Measurements from ENCODE around the gene UGGT1.

UGGT1 gene

DNA sequence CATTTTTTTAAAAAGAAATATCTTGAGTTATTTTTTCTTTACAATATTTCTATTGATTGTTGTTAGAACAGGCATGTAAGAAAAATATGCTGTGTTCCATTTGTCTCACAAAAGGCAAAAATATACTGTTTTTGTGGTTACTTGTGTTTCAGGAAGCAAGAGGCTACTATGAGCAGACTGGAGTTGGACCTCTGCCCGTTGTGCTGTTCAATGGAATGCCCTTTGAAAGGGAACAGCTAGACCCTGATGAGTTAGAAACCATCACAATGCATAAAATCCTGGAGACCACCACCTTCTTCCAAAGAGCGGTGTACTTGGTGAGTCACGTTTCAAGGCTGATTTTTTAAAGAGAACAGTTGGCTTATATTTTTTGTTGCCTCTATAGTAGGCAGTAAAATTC lies 54.7 kb downstream of the UGGT1 start:
- peaks cover 29% of the 10 kb centered on the region; the same call in 1 of the 2 replicates for H3K79me2 ChIP-seq (ENCODE audit: insufficient read depth, low read length)
- H3K27ac ChIP-seq (ENCODE audit: low read depth, low read length), result peak overlapping the region; percentile 90
- H4K20me1 ChIP-seq (ENCODE audit: low read depth, low read length), result no peaks in the 10 kb centered on the region
- H3F3A ChIP-seq (ENCODE audit: insufficient read depth), result peaks cover 44% of the 10 kb centered on the region
- no peaks in the 10 kb centered on the region for H3K9me2 ChIP-seq (replicated peaks; ENCODE audit: insufficient read depth, low read length)
- TF ChIP-seq EZH2phosphoT487 (conservative IDR thresholded peaks at IDR 0.05; ENCODE audit: low read length), result no peak
- TF ChIP-seq, protein P1, sequence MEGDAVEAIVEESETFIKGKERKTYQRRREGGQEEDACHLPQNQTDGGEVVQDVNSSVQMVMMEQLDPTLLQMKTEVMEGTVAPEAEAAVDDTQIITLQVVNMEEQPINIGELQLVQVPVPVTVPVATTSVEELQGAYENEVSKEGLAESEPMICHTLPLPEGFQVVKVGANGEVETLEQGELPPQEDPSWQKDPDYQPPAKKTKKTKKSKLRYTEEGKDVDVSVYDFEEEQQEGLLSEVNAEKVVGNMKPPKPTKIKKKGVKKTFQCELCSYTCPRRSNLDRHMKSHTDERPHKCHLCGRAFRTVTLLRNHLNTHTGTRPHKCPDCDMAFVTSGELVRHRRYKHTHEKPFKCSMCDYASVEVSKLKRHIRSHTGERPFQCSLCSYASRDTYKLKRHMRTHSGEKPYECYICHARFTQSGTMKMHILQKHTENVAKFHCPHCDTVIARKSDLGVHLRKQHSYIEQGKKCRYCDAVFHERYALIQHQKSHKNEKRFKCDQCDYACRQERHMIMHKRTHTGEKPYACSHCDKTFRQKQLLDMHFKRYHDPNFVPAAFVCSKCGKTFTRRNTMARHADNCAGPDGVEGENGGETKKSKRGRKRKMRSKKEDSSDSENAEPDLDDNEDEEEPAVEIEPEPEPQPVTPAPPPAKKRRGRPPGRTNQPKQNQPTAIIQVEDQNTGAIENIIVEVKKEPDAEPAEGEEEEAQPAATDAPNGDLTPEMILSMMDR (IDR thresholded peaks at IDR 0.05; ENCODE audit: insufficient read depth, low read length, poor library complexity, severe bottlenecking), result no peak
- H3K9ac ChIP-seq (ENCODE audit: low read length), result peak overlapping the region; percentile 49
- H3K4me3 ChIP-seq (ENCODE audit: insufficient read depth, low read length, poor library complexity, severe bottlenecking), result peak overlapping the region; percentile 30
- H3K27me3 ChIP-seq (ENCODE audit: low read length), result no peaks in the 10 kb centered on the region
- H3K9me3 ChIP-seq (ENCODE audit: insufficient read depth, low read length), result no peaks in the 10 kb centered on the region
- H2AFZ ChIP-seq (ENCODE audit: low read depth, low read length, severe bottlenecking), result no peak overlapping the region
- H3K4me2 ChIP-seq (ENCODE audit: low read depth, low read length, poor library complexity, severe bottlenecking), result peak overlapping the region; percentile 58
- H3K36me3 ChIP-seq (ENCODE audit: low read length), result peaks cover 26% of the 10 kb centered on the region

DNA sequence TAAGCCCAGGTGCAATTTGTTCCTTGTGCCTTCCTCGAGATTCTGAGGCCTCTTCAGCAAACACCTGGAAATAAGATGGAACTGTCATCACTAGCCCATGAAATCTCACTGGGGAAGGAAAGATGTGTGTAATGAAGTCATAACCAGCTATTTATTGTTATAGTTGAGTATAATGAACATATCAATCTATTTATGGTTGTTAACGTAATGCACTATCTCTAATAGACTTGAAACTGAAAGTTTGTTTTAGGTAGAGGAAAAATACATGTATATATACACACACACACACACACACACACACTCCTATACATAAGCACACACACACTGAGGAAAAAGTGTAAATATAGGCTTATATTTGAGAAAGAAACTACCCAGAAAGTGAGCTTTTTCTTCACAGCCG lies 62.8 kb downstream of the UGGT1 start:
- H3F3A ChIP-seq (ENCODE audit: insufficient read depth), result peaks cover 78% of the 10 kb centered on the region
- peak overlapping the region; percentile 84 for H3K4me2 ChIP-seq (ENCODE audit: low read depth, low read length, poor library complexity, severe bottlenecking)
- H3K9me2 ChIP-seq (replicated peaks; ENCODE audit: insufficient read depth, low read length), result no peaks in the 10 kb centered on the region
- H4K20me1 ChIP-seq (ENCODE audit: low read depth, low read length), result no peaks in the 10 kb centered on the region
- H3K4me3 ChIP-seq (ENCODE audit: insufficient read depth, low read length, poor library complexity, severe bottlenecking), result no peak overlapping the region
- TF ChIP-seq, protein P1 (IDR thresholded peaks at IDR 0.05; ENCODE audit: insufficient read depth, low read length, poor library complexity, severe bottlenecking), result no peak
- TF ChIP-seq EZH2phosphoT487 (conservative IDR thresholded peaks at IDR 0.05; ENCODE audit: low read length), result no peak
- H2AFZ ChIP-seq (ENCODE audit: low read depth, low read length, severe bottlenecking), result no peak overlapping the region
- H3K27me3 ChIP-seq (ENCODE audit: low read length), result no peaks in the 10 kb centered on the region
- H3K9ac ChIP-seq (ENCODE audit: low read length), result peak overlapping the region; percentile 26
- no peaks in the 10 kb centered on the region for H3K9me3 ChIP-seq (ENCODE audit: insufficient read depth, low read length)
- peaks cover 46% of the 10 kb centered on the region for H3K36me3 ChIP-seq (ENCODE audit: low read length)
- H3K27ac ChIP-seq (ENCODE audit: low read depth, low read length), result peak overlapping the region; percentile 90
- H3K79me2 ChIP-seq (ENCODE audit: insufficient read depth, low read length), result peaks cover 19% of the 10 kb centered on the region

DNA sequence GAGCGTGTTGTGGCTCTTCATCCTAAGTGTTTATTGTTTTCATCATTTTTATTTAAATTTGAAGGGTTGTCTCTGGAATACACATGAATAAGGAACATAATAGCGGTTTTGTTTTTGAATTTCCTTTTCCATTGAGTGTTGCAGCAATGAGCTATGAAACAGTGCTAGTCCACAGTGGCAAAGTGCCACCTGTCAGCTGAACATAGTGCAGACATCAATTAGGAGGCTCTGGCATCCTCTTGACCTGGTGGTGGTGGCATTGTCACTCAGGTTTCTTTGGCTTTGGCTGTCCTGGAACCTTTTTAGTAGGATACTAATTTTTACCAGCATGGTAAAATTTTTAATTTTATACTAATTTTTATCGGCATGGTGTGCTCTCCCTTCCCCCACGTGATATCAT lies 63.2 kb downstream of the UGGT1 start:
- no peak for TF ChIP-seq EZH2phosphoT487 (conservative IDR thresholded peaks at IDR 0.05; ENCODE audit: low read length)
- TF ChIP-seq, protein P1 (IDR thresholded peaks at IDR 0.05; ENCODE audit: insufficient read depth, low read length, poor library complexity, severe bottlenecking), result no peak
- H3K9me2 ChIP-seq (replicated peaks; ENCODE audit: insufficient read depth, low read length), result no peaks in the 10 kb centered on the region
- peak overlapping the region; percentile 26 for H3K9ac ChIP-seq (ENCODE audit: low read length)
- H3K36me3 ChIP-seq (ENCODE audit: low read length), result peaks cover 46% of the 10 kb centered on the region
- no peak overlapping the region for H3K4me3 ChIP-seq (ENCODE audit: insufficient read depth, low read length, poor library complexity, severe bottlenecking)
- peaks cover 75% of the 10 kb centered on the region for H3F3A ChIP-seq (ENCODE audit: insufficient read depth)
- H3K27me3 ChIP-seq (ENCODE audit: low read length), result no peaks in the 10 kb centered on the region
- H4K20me1 ChIP-seq (ENCODE audit: low read depth, low read length), result no peaks in the 10 kb centered on the region
- no peak overlapping the region for H2AFZ ChIP-seq (ENCODE audit: low read depth, low read length, severe bottlenecking)
- H3K79me2 ChIP-seq (ENCODE audit: insufficient read depth, low read length), result peaks cover 19% of the 10 kb centered on the region
- H3K4me2 ChIP-seq (ENCODE audit: low read depth, low read length, poor library complexity, severe bottlenecking), result peak overlapping the region; percentile 84
- H3K9me3 ChIP-seq (ENCODE audit: insufficient read depth, low read length), result no peaks in the 10 kb centered on the region
- H3K27ac ChIP-seq (ENCODE audit: low read depth, low read length), result peak overlapping the region; percentile 90

Data from SU-DHL-6 (cell line).